Endothelial cell of umbilical vein (primary cell): ENCODE data around the gene SLC9A9. TPM values are rescaled to one million over a fixed set of nuclear protein-coding genes. Genes with fewer than 3 reads are reported as not detected.

Source experiments
- BruUV-seq: library from RNA; stranded (reverse); fragments of 400-500 nt; replicated peaks from 2 replicates; lab custom pipeline; 2021; lab: Mats Ljungman, UMichigan
- CTCF ChIA-PET: fragments of 300-600, 350-600 bp; sonication (Branson Sonifier 250); formaldehyde crosslinking; loops from one replicate; lab custom pipeline; 2021; ENCODE audit warnings: antibody characterized with exemption, inconsistent platforms; lab: Charles Lee
- POLR2A ChIA-PET: fragments of 300-600, 350-600 bp; sonication (Branson Sonifier 250); formaldehyde crosslinking; loops from one replicate; lab custom pipeline; 2021; ENCODE audit warnings: antibody characterized with exemption, inconsistent platforms; lab: Charles Lee
- DNase-seq: peaks from one replicate; pipeline ENCODE4 v3.0.0-alpha.2; 2011; ENCODE audit warnings: low read depth, low spot score
- FAIRE-seq: peaks from 2 replicates; lab custom pipeline; 2011; peaks lifted over from hg19 to GRCh38; lab: Jason Lieb, UNC
- H2AFZ ChIP-seq: 2 replicates; pipeline ENCODE4 v1.6.0; 2012; ENCODE audit warnings: low read depth, low read length, control low read depth, inconsistent platforms
- H3K27ac ChIP-seq: 2 replicates; pipeline ENCODE4 v1.5.1; 2011; ENCODE audit warnings: low read depth, mild to moderate bottlenecking, control low read depth, low read length, moderate library complexity; ENCODE audit not compliant: insufficient read depth
- H3K27me3 ChIP-seq, 2 experiments: 2 replicates each; pipeline versions ENCODE4 v1.6.0 to v1.6.1; 2011; ENCODE audit warnings: low read length in 2 of 2, mixed read lengths in 1 of 2; ENCODE audit not compliant: control insufficient read depth in 2 of 2, insufficient read depth in 2 of 2
- H3K36me3 ChIP-seq, 2 experiments: 2 replicates in 1 of 2; 3 replicates in 1 of 2; pipeline ENCODE4 v1.5.1; 2011; ENCODE audit warnings: low read length in 2 of 2, mild to moderate bottlenecking in 1 of 2, moderate library complexity in 1 of 2; ENCODE audit not compliant: control insufficient read depth in 2 of 2, insufficient read depth in 2 of 2; ENCODE audit errors: extremely low read depth in 1 of 2
- H3K4me1 ChIP-seq: 3 replicates; pipeline ENCODE4 v1.5.1; 2011; ENCODE audit warnings: mild to moderate bottlenecking, low read length; ENCODE audit not compliant: control insufficient read depth, insufficient read depth; ENCODE audit errors: extremely low read depth
- H3K4me2 ChIP-seq: 2 replicates; pipeline ENCODE4 v1.6.1; 2011; ENCODE audit warnings: low read length, control low read depth, mixed read lengths; ENCODE audit not compliant: insufficient read depth
- H3K4me3 ChIP-seq, 3 experiments: fragments of 200-600 bp in 1 of 3; sonication (generic), shearing (Covaris generic) in 1 of 3; replicated peaks in 1 of 3; 2 replicates each; pipeline ENCODE4 v1.5.1; 2011 to 2016; ENCODE audit warnings: control low read depth in 3 of 3, low read length in 3 of 3, mild to moderate bottlenecking in 2 of 3, inconsistent platforms in 1 of 3, low read depth in 1 of 3, moderate library complexity in 1 of 3; ENCODE audit not compliant: insufficient read depth in 1 of 3
- H3K79me2 ChIP-seq: 2 replicates; pipeline ENCODE4 v1.6.0; 2012; ENCODE audit warnings: low read length, inconsistent platforms; ENCODE audit not compliant: control insufficient read depth, insufficient read depth
- H3K9ac ChIP-seq: replicated peaks from 2 replicates; pipeline ENCODE3; 2011; ENCODE audit warnings: low read length, control low read depth; ENCODE audit not compliant: insufficient read depth; ENCODE audit errors: extremely low read depth
- H3K9me1 ChIP-seq: replicated peaks from 3 replicates; pipeline ENCODE4 v1.6.0; 2011; ENCODE audit warnings: mild to moderate bottlenecking, low read length; ENCODE audit not compliant: control insufficient read depth, insufficient read depth; ENCODE audit errors: extremely low read depth
- H3K9me3 ChIP-seq: replicated peaks from 2 replicates; pipeline ENCODE4 v1.5.1; 2012; ENCODE audit warnings: low read length, inconsistent platforms; ENCODE audit not compliant: control insufficient read depth, insufficient read depth
- H4K20me1 ChIP-seq: replicated peaks from 2 replicates; pipeline ENCODE3; 2011; ENCODE audit warnings: mild to moderate bottlenecking, low read length; ENCODE audit not compliant: control insufficient read depth, insufficient read depth; ENCODE audit errors: extremely low read depth
- EZH2 ChIP-seq: IDR thresholded peaks from 2 replicates; pipeline ENCODE4 v1.6.1; 2012; ENCODE audit warnings: borderline replicate concordance, low read depth, mild to moderate bottlenecking, moderate library complexity, low read length, inconsistent platforms; ENCODE audit not compliant: severe bottlenecking
- GATA2 ChIP-seq: IDR thresholded peaks from 2 replicates; pipeline ENCODE4 v1.7.0; 2011; ENCODE audit warnings: low read depth, mild to moderate bottlenecking, moderate library complexity, mixed read lengths, low read length; ENCODE audit not compliant: insufficient read length, insufficient read depth
- POLR2A ChIP-seq: IDR thresholded peaks from 2 replicates; pipeline ENCODE4 v1.6.1; 2012; ENCODE audit warnings: low read depth, mild to moderate bottlenecking, control low read depth, low read length
- dilution Hi-C: fragments of 300-500 bp; cut with MboI; formaldehyde crosslinking; loops from one replicate; pipeline ENCODE4 v1.15.0; 2019; ENCODE audit warnings: low sequenced_read_pairs; ENCODE audit not compliant: extremely low pct_ligation_motif_present
- intact Hi-C: fragments of 100-400 bp; cut with micrococcal nuclease; formaldehyde crosslinking; loops from one replicate; pipeline ENCODE4 v1.10.0; 2022
- polyA plus RNA-seq, 4 experiments: library from polyadenylated mRNA; depleted of rRNA in 3 of 4; stranded (reverse) in 3 of 4; unstranded in 1 of 4; fragments of >200 nt; gene quantifications; 2 replicates each; pipeline versions ENCODE4 v1.2.1 to v1.2.3, GENCODE V29; 2011 to 2012; ENCODE audit warnings: missing spikeins in 1 of 4
- total RNA-seq: library from RNA; stranded (reverse); gene quantifications from 2 replicates; pipeline ENCODE4 v1.2.3, GENCODE V29; 2021
- TF ChIP-seq, protein P1 (sequence below), 2 donors: IDR thresholded peaks; 1 replicate in 1 of 2; 2 replicates in 1 of 2; pipeline ENCODE4 v1.5.1; 2011; ENCODE audit warnings: low read length in 2 of 2, mild to moderate bottlenecking in 2 of 2, moderate library complexity in 2 of 2, control low read depth in 1 of 2, inconsistent platforms in 1 of 2, low read depth in 1 of 2; ENCODE audit not compliant: insufficient read depth in 1 of 2; ENCODE audit errors: extremely low read depth in 1 of 2

Gene SLC9A9
- total and polyA plus RNA-seq, 2 donors (not counting 3 experiments of a cell fraction or from before 2014, with no cell fraction given): 1.5 to 1.8 TPM

GRCh38 chr3:143218166-143218835, 630.0 kb downstream of the SLC9A9 start:
- no peaks in the 10 kb centered on the region for H3K4me1 ChIP-seq
- H3K9ac ChIP-seq: no peak overlapping the region
- H2AFZ ChIP-seq: no peak overlapping the region
- no peak overlapping the region for H3K4me3 ChIP-seq
- no peaks in the 10 kb centered on the region for H4K20me1 ChIP-seq
- H3K9me1 ChIP-seq: no peaks in the 10 kb centered on the region
- FAIRE-seq (no peak), DNase-seq (no peak)
- intact Hi-C loops (no loop called here), dilution Hi-C loops (no loop called here)
- no peak overlapping the region for H3K27ac ChIP-seq
- H3K4me2 ChIP-seq: no peak overlapping the region
- no TSS peak for BruUV-seq
- ChIA-PET POLR2A (no interaction called here), CTCF (interaction anchor here (0.9 kb wide), 1 partner anchor 105 kb away, joined by 4 read pairs; no protein-coding TSS in a partner anchor)
- no peak for TF ChIP-seq GATA2
- no peaks in the 10 kb centered on the region for H3K27me3 ChIP-seq
- H3K79me2 ChIP-seq: no peaks in the 10 kb centered on the region
- H3K36me3 ChIP-seq: no peaks in the 10 kb centered on the region
- no peaks in the 10 kb centered on the region for H3K9me3 ChIP-seq

- TF ChIP-seq, protein P1, sequence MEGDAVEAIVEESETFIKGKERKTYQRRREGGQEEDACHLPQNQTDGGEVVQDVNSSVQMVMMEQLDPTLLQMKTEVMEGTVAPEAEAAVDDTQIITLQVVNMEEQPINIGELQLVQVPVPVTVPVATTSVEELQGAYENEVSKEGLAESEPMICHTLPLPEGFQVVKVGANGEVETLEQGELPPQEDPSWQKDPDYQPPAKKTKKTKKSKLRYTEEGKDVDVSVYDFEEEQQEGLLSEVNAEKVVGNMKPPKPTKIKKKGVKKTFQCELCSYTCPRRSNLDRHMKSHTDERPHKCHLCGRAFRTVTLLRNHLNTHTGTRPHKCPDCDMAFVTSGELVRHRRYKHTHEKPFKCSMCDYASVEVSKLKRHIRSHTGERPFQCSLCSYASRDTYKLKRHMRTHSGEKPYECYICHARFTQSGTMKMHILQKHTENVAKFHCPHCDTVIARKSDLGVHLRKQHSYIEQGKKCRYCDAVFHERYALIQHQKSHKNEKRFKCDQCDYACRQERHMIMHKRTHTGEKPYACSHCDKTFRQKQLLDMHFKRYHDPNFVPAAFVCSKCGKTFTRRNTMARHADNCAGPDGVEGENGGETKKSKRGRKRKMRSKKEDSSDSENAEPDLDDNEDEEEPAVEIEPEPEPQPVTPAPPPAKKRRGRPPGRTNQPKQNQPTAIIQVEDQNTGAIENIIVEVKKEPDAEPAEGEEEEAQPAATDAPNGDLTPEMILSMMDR (IDR thresholded peaks at IDR 0.05; ENCODE audit: extremely low read depth in 1 of 2, insufficient read depth in 1 of 2, low read depth in 1 of 2, low read length in 2 of 2): no peak
- no peak for TF ChIP-seq POLR2A
- TF ChIP-seq GATA2: no peak
- TF ChIP-seq EZH2: no peak
- DNase-seq: no peak
- H3K36me3 ChIP-seq: no peaks in the 10 kb centered on the region
- FAIRE-seq: no peak
- no peaks in the 10 kb centered on the region for H3K4me1 ChIP-seq
- no peaks in the 10 kb centered on the region for H3K27me3 ChIP-seq
- dilution Hi-C loops (no loop called here), intact Hi-C loops (no loop called here)
- no peaks in the 10 kb centered on the region for H3K9me3 ChIP-seq
- no peaks in the 10 kb centered on the region for H4K20me1 ChIP-seq
- H3K4me3 ChIP-seq: no peak overlapping the region
- H3K9ac ChIP-seq: no peak overlapping the region
- no peak overlapping the region for H2AFZ ChIP-seq
- no peak overlapping the region for H3K27ac ChIP-seq
- CTCF ChIA-PET: interaction anchor here (1.2 kb wide), 1 partner anchor 19 kb away, joined by 3 read pairs; no protein-coding TSS in a partner anchor
- no peaks in the 10 kb centered on the region for H3K79me2 ChIP-seq
- no peak overlapping the region for H3K4me2 ChIP-seq
- BruUV-seq: no TSS peak
- POLR2A ChIA-PET: no interaction called here
- no peaks in the 10 kb centered on the region for H3K9me1 ChIP-seq
These were observed 631.0 kb downstream of the SLC9A9 start for GRCh38 chr3:143217283-143217682.
